T-helper 1 cell treated with Interleukin-12 subunit alpha and Interleukin-12 subunit beta and Interleukin-4 antibody, amounts not matched to agents 30 ng/mL and 1 ng/mL, for 36 hours (primary cell): ENCODE measurements around the gene LYSMD3. TPM values are rescaled to one million over a fixed set of nuclear protein-coding genes. Genes with fewer than 3 reads are reported as not detected.
"Not testable (repeated sequence)": the region's sequence is repeated elsewhere in the genome, so short reads cannot be mapped to it uniquely, and the experiment has no call there.

Source experiments
- intact Hi-C: fragments of 100-400 bp; cut with micrococcal nuclease; formaldehyde crosslinking; loops from one replicate; pipeline ENCODE4 v1.15.1; 2024
- total RNA-seq: library from RNA; stranded (reverse); gene quantifications from 2 replicates; pipeline ENCODE4 v1.2.3, GENCODE V29; 2022

The LYSMD3 gene
- total RNA-seq: 24.2 and 24.3 TPM in 2 replicates

DNA sequence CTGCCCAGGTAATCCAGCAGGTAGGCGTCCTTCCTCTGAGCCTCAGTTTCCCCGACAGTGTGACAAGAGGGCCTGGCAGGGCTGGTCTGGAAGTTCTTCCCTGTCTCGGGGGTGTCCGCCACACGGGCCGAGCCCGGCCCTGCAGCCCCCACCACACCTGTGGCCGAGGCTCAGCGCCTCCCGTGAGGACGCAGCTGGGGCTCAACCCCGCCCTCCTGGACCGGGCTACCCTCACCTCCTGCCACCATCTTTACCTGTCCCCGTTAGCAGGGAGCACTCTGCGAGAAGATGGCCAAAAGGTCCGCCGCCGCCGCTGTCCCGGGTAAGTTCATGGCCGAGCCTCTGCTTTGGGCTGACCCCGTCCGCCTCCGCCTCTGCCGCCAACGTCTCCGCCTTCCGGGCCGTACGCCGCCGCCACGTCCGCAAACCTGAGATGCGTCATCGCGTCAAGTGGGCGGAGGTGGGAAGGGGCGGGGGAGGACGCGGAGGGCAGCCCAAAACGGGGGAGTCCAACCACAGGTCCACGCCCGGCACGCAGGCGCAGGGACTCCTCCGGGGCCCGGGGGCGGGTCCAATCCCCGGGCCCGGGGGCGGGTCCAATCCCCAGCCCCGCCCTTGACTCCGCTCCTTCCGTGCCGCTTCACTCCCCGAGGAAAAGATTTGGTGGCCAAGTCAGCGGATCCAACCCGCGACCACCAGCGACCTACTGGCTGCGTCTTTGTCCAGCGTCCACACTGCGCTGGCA, at the start of gene LYSMD3:
TSS of gene LYSMD3 (minus strand) at position 391 of the 745 bp plus-strand sequence. CDS start 4,295 bp downstream, outside the sequence.
- intact Hi-C loops: loop anchor here (1.0 kb wide), 2 partner anchors 55 to 120 kb away; partner anchors contain the start of genes CETN3, MBLAC2 and POLR3G

DNA sequence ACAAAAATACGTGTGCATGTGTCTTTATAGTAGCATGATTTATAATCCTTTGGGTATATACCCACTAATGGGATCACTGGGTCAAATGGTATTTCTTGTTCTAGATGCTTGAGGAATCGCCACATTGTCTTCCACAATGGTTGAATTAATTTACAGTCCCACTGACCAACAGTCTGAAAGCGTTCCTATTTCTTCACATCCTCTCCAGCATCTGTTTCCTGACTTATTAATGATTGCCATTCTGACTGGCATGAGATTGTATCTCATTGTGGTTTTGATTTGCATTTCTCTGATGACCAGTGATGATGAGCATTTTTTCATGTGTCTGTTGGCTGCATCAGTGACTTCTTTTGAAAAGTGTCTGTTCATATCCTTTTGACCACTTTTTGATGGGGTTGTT, 47.2 kb upstream of the LYSMD3 start:
- intact Hi-C loops: not testable (repeated sequence)

DNA sequence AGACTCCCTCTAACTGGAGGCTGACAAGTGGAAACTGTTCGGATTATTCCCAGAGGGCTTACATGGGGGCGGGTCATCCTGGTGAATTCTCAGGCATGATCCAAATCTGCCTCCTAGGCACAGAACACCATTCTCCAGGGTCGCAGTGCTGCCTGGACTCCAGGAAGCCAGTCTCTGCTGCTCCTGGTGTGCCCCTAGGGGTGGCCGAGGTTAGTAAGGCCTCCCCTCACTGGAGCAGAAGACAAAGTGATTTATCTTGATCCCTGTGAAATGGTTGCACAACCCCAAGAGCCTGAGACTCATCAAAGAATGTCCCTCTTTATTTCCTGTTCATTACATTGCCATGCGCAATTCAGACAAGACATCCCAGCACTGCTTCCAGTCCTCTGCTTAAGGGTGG, 46.3 kb upstream of the LYSMD3 start:
- intact Hi-C loops: no loop called here

DNA sequence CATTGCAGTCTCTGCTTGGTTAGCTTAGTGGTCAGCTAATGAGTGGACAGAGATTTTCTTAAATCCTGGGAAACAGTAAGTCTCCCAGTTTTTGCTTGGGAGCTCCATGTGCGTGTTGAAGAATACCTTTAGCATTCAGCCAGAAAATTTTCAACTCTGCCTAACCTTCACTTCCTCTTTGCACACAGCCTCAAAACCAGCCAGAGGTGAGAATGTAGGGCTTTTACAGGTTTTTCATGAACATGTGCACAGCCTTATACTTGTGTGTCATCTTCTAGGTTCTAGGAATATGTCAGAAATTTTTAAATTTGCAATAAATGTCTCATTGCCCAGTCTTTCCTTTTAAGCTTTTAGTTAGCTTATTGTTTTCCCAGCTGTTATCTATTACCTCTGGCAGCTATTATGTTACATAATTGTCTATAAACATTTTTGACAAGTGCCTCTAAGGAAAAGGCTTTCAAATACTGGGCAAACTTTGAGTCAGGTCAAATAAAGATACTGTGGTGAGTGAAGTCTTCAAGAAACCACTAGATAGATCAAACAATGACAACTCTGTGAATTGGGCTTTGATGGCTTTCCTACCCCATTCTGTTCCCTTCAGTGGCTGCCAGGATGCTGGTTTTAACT, 41.9 kb upstream of the LYSMD3 start:
- intact Hi-C loops: no loop called here

DNA sequence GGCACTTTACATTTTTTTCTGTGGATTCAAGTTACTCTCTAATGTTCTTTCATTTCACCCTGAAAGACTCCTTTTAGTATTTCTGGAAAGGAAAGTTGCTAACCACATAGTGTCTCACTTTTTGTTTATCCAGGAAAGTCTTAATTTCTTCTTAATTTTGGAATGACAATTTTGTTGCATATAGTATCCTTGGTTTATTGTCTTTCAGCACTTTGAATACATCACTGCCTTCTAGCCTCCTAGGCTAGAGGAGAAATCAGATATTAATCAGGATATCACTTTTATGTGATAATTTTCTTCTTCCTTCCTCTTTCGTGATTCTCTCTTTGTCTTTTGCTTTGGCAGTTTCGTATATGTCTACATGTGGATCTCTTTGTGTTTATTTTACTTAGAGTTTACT, 40.6 kb upstream of the LYSMD3 start:
- intact Hi-C loops: no loop called here

DNA sequence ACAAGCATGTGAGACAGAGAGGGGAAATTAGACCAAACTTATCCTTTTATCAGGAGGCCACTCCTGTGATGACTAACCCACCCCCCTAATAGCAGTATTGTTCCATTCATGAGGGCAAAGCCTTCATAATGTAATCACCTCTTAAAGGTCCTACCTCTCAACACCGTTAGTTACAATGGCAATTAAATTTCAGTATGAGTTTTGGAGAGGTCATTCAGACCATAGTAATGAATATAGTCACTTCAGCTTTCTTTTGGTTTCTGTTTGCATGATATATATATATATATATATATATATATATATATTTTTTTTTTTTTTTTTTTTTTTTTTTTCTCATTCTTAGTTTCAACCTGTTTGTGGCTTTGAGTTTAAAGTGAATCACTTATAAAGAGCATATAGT, 39.7 kb upstream of the LYSMD3 start:
- intact Hi-C loops: no loop called here

DNA sequence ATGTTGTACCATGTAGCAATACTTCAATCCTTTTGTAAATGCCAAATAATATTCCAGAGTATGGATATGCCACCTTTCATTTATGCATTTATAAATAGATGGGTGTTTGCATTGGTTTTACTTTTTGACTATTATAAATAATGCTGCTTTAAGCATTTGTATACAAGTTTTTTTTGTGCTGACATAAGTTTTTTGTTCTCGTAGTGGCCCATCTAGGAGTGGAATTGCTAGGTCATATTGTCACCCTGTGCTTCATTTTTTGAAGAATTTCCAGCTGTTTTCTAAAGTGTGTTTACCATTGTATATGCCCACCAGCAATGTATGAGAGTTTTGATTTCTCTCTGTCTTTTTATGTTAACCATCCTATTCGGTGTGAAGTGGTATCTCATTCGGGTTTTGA, 36.1 kb upstream of the LYSMD3 start:
- intact Hi-C loops: no loop called here

DNA sequence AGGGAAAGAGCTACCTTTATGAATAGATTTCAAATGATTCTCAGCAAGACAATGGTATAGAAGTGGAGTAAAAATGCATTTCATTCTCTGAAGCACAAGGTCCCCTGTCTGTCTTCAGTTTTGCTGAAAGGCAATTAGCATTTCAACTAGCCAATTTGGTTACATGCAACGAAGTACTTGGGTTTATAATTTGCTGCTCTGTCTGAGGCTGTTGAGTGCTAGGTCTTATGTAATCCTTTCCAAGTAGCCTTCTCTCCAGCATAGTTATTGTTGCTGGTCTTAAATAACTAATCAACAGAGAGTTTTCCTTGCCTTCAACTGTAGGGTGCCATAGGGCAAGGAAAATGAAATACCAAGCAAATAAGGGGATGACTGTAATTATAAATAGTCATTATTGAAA, 33.7 kb upstream of the LYSMD3 start:
- intact Hi-C loops: no loop called here

DNA sequence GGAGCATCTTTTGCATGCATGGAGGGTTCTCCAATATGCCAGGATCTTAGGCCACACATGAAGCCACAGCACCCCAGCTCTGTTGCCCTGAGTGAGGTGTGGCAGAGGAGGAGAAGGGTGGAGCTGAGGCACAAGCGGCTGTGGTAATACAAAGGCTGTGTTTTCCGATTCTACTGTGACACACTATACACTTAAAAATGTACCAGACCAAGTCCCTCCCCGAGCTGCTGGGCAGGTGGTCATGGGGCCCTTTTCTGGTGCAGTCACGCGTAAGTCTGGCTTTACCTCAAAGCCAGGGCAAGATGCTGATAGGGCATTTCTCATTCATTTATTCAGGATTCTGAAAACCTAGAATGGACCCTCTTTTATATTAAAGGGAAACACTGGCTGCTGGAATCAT, 33.0 kb upstream of the LYSMD3 start:
- intact Hi-C loops: no loop called here

DNA sequence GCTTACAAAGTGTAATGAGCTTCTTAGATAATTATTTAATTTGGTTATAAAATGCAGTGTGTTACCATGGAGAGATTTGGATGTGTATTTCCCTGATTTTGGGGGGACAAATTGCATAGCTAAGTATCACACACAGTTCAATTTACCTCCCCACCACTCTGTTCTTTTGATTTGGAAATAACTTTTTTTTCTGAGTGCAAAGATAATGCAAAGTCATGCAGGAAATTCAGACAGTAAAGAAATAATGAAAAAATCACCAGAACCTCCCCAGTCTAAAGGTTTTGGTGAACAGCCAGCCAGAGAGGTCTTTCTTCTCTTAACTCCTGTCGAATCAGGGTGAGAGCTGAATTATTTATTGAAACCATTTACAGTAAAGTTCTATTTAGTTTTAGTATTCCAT, 32.4 kb upstream of the LYSMD3 start:
- intact Hi-C loops: no loop called here

DNA sequence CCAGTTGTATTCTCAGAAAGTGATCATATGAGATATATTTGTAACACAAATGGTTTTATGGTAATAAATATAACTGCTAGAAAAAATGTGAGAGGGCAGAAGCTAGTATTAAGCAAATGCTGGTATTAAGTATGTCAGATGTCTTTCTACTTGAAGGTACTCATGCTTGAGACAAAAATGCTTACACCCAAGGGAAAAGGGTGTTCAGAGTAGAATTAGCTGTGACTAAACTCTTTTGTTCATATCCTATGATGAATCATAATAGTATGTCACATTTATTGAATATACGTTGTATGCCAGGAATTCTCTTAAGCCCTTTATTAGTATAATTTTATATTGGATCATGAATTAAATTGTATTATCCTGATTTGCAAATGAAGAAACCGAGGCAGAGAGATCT, 31.4 kb upstream of the LYSMD3 start:
- intact Hi-C loops: no loop called here

DNA sequence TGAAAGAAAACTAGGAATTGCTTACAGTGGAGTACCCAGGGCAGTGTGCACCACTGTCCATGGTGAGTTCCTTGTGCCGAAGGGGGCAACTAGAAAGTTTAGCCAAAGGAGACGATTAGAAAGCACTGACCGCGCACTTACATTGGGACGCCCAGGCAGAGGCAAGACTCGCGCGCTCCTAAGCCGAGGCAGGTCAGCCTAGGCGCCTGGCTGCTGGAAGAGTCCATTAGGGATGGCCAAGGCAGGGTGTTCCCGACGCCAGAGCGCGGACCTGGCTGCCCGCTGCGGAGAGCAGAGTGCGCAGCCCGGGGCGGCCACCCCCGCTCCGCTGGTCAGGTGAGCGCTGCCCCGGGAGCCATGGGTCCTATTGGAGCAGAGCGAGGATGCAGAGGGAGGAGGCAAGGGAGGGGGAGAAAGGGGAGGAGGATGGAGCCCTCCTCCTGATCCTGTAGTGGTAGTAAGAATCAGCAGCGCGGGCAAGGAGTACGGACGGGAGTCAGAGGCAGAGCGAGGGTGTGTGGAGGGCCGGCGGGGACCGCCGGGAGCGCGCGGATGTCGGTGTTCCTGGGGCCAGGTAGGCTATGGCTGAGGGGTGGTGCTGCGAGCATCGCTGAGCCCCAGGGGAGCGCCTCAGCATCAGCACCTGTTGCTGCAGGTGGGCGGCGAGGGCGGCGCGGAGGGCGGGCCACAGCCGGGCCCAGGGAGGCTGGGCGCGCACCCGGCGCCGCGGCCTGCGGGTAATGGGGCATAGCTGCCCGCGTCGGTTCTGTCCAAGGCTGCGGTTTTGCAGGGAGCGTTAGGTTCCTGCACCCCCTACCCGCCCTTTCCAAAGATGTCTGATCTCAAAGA, 29.2 kb upstream of the LYSMD3 start, which contains the start of gene ADGRV1:
TSS of gene ADGRV1 (plus strand) at position 454 of the 849 bp plus-strand sequence. CDS start at position 553, 99 bp downstream.
- intact Hi-C loops: no loop called here

DNA sequence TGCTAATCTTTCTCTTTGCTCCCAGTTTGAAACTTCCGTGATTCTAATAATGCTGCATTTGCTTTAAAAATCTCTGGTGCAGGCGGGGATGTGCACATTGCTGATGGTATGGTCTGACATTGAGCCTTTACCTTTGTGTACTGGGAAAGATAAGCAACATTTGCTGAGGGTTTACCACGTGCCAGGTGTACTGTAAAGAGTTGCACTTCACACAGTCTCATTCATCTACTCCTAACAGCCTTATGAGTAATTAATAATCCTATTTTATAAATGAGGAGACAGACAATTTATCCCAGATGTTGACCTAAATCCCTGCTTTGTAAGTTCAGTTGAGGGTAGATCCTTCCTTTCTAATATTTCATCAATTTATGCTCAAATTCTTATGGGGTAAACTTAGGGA, 28.5 kb upstream of the LYSMD3 start:
- intact Hi-C loops: no loop called here

DNA sequence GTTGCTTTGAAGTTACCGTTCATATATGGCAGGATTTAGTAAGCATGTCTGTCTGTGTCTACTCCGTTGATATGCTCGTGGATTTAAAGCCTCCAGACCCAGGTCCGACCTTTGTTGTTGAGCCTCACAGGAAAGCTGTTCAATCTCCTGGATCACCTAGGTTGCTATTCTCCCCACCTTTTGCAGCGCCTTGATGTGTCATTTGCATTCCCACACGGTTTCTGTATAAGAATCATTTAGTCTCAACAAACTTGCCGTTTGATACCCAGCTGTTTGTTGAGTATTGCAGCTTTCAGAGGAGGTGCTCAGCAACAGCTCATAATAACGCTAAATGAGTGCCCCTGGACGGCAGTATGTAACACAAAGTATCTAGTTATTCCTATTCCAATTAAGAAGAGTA, 28.0 kb upstream of the LYSMD3 start:
- intact Hi-C loops: no loop called here

DNA sequence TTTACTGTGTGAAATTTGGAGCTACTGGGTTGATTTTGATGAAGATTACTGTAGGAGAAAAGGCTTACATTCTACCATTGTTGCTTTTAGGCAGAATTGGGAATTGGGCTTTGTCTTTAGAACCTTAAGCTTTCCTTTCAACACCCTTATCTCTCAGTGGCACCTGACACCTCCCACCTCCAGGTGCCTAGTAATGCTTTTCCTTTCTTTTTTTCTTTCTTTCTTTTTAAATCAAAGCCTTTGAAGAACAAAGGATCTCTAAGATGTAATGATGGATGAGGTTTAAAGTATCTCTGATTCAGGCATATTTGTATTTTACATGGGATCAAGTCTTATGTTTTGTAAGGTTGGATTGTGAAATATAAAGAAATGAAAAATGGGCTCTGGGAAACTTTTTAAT, 26.3 kb upstream of the LYSMD3 start:
- intact Hi-C loops: no loop called here

DNA sequence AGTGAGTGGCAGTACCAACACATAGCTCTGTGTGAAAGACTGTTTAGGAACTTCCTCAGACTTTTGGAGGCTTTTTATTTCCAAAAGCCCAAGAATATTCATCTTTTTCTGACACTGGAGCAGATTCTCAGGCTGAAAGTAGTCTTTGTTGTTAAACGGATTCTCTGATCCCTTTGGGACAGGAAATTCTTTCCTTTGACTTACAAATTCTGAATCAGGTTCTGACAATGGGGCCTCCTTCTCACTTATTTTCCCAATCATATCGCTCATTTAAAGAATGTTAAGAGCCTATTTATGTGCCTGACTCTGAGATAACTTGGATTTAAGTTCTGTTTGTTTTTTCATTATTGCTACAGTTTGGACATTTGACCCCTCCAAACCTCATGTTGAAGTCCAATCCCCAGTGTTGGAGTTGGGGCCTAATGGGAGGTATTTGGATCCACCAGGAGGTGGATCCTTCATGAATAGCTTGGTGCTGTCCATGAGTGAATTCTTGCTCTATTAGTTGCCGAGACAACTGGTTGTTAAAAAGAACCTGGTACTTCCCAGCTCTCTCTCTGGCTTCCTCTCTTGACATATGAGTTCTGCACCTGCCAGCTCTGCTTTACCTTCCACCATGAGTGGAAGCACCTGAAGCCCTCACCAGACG, 25.1 kb upstream of the LYSMD3 start:
- intact Hi-C loops: no loop called here

DNA sequence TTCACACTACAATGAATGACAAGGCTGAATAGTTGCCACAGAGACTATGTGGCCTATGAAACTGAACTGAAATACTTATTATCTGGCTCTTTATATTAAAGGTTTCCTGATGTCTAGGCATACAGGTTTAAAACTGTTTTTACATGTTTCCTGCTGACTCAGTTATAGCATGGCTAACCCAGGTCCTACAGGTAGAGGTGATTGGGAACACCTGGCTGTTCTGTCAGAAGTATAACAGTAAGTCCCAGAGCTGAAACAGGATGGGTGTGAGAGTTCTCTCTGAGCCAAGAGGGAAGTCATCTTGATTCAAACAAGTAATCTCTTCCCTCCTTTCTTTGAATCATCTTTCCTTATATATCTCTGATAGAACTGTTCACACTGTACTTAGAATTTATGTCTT, 24.3 kb upstream of the LYSMD3 start:
- intact Hi-C loops: no loop called here

DNA sequence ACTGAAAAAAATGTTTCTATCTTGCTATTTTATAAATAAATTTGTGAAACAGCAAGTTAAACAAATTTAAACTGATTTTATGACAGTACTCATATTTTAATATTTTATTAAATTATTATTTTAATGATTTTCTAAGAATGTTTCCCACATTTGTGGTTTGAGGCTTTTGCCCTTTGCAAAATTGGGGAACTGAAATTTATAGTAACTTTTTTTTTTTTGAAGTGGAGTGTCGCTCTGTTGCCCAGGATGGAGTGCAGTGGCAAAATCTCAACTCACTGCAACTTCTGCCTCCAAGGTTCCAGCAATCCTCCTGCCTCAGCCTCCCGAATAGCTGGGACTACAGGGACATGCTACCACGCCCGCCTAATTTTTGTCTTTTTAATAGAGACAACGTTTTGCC, 22.0 kb upstream of the LYSMD3 start:
- intact Hi-C loops: no loop called here

DNA sequence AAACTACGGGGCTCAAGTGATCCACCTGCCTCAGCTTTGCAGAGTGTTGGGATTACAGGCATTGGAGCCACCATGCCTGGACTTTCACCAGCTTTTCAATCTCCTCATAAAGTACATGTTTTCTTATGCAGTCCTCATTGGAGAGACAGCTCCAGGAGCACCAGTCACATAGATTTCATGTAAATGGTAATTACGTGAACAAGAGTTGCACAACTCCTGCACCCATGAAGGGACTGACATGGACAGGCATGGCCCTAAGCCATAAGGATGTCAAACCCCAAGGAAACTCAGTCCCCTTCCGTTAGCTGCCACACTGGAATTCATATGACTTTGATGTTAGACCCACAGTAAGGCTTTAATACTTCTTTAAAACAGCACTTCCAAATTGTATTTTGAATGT, 21.6 kb upstream of the LYSMD3 start:
- intact Hi-C loops: no loop called here

DNA sequence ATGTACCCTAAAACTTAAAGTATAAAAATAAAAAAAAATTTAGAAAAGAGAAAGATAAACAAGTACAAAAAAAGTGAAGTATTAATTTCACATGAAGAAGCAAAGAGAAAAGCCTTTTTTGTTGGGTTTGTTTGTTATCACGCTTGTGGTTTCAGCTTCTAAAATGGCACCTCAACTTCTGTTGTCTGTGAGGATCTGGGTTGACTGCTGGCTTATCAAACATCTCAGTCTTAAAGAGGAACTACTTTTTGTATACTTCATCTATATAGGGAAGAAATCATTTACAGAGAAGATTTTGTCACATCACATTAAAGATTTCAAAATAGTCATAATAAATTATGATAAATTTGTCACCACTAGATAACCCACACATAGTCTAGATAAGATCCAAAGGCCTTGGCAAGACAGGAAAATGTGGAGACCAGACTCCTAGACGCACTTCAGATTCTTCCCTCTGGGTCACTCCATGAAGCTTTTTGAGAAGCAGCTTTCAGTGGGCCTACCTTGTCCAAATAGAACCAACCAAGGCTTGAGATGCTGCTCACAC, 20.4 kb upstream of the LYSMD3 start:
- intact Hi-C loops: no loop called here

DNA sequence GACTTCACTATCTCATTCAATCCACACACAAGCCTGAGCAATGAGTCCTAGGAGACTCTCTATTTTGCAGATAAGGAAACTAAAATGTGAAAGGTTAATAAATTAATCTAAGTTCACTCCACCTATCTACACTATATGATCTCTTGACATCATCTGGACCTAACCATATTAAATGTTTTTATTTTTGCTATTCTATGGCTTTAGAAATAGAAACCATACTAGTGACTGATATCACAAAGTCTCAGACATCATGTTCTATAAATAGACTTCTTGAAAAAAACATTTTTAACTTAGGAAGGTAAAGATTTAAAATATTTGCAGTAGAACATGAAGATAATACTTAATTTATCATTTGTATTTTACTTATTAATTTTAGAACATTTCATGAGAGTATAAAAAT, 19.8 kb upstream of the LYSMD3 start:
- intact Hi-C loops: no loop called here
